GM12878 (cell line): ENCODE measurements around the gene NRP2. TPM values are rescaled to one million over a fixed set of nuclear protein-coding genes. Genes with fewer than 3 reads are reported as not detected.

Experiments used
- ATAC-seq: fragments of 200-7000 bp; cut with Tn5 transposase; 3 replicates; pipeline ENCODE4 v1.9.1; 2020; ENCODE audit warnings: mild to moderate bottlenecking, moderate library complexity
- BruUV-seq: library from RNA; stranded (reverse); fragments of 400-500 nt; replicated peaks from 2 replicates; lab custom pipeline; 2021; lab: Mats Ljungman, UMichigan
- CTCF ChIA-PET: fragments of 300-600 bp; sonication (Branson Sonifier 250); formaldehyde crosslinking; extraction: SDS; loops from one replicate; lab custom pipeline; 2021; ENCODE audit warnings: inconsistent platforms; lab: Yijun Ruan, JAX
- POLR2A ChIA-PET: fragments of 350-600 bp; formaldehyde crosslinking; extraction: SDS; loops from one replicate; lab custom pipeline; 2021; ENCODE audit warnings: inconsistent platforms; lab: Charles Lee
- RAD21 ChIA-PET: fragments of 300-600 bp; sonication (Branson Sonifier 250); formaldehyde crosslinking; loops from one replicate; lab custom pipeline; 2023; ENCODE audit warnings: antibody characterized with exemption; ENCODE audit not compliant: unreplicated experiment; lab: Charles Lee
- SMC1A ChIA-PET: fragments of 300-600 bp; sonication (Branson Sonifier 250); formaldehyde crosslinking; loops from one replicate; lab custom pipeline; 2023; ENCODE audit not compliant: unreplicated experiment, uncharacterized antibody; lab: Charles Lee
- DNase-seq: peaks from one replicate; pipeline ENCODE4 v3.0.0-alpha.2; 2011; ENCODE audit warnings: low read depth, low spot score
- FAIRE-seq: peaks from 3 replicates; lab custom pipeline; 2011; peaks lifted over from hg19 to GRCh38; lab: Jason Lieb, UNC
- H2AFZ ChIP-seq: 2 replicates; pipeline ENCODE4 v1.6.0; 2011; ENCODE audit warnings: low read depth, low read length, control low read depth; ENCODE audit not compliant: control insufficient read depth
- H3K27ac ChIP-seq: 2 replicates; pipeline ENCODE4 v1.5.1; 2011; ENCODE audit warnings: control low read depth; ENCODE audit not compliant: control insufficient read depth, insufficient read depth
- H3K27me3 ChIP-seq, 2 experiments: replicated peaks in 1 of 2; 2 replicates each; pipeline versions ENCODE4 v1.6.0 to v1.6.1; 2011; ENCODE audit warnings: low read length in 1 of 2; ENCODE audit not compliant: control insufficient read depth in 2 of 2, insufficient read depth in 2 of 2
- H3K36me3 ChIP-seq, 2 experiments: 2 replicates each; pipeline ENCODE4 v1.5.1; 2011; ENCODE audit warnings: low read length in 1 of 2; ENCODE audit not compliant: control insufficient read depth in 2 of 2, insufficient read depth in 2 of 2
- H3K4me1 ChIP-seq: 2 replicates; pipeline ENCODE4 v1.6.1; 2011; ENCODE audit warnings: mild to moderate bottlenecking, low read length, moderate library complexity, mixed read lengths; ENCODE audit not compliant: control insufficient read depth, insufficient read depth
- H3K4me2 ChIP-seq: 2 replicates; pipeline ENCODE4 v1.6.0; 2011; ENCODE audit warnings: control low read depth; ENCODE audit not compliant: control insufficient read depth, insufficient read depth
- H3K4me3 ChIP-seq: fragments of 200-600 bp; sonication (generic); 2 replicates; pipeline ENCODE4 v1.5.1; 2016
- H3K79me2 ChIP-seq: 2 replicates; pipeline ENCODE4 v1.6.0; 2011; ENCODE audit warnings: low read length; ENCODE audit not compliant: control insufficient read depth, insufficient read depth
- H3K9ac ChIP-seq: 2 replicates; pipeline ENCODE4 v1.8.0; 2011; ENCODE audit warnings: low read length, control low read depth, mixed read lengths; ENCODE audit not compliant: control insufficient read depth, insufficient read depth
- H3K9me3 ChIP-seq: replicated peaks from 3 replicates; pipeline ENCODE4 v1.5.1; 2011; ENCODE audit warnings: mild to moderate bottlenecking, low read length; ENCODE audit not compliant: control insufficient read depth, insufficient read depth
- H4K20me1 ChIP-seq: 2 replicates; pipeline ENCODE4 v1.6.0; 2011; ENCODE audit not compliant: control insufficient read depth, insufficient read depth
- ATF2 ChIP-seq: IDR thresholded peaks from 2 replicates; pipeline ENCODE4 v1.6.1; 2012; ENCODE audit warnings: low read length, inconsistent platforms
- CEBPB ChIP-seq, 2 experiments: fragments of 150-350 bp in 1 of 2; IDR thresholded peaks; 2 replicates each; pipeline ENCODE4 v1.6.1; 2012 to 2014; ENCODE audit warnings: low read depth in 2 of 2, low read length in 2 of 2, borderline replicate concordance in 1 of 2, inconsistent platforms in 1 of 2
- CHD1 ChIP-seq: IDR thresholded peaks from 2 replicates; pipeline ENCODE4 v1.6.1; 2012; ENCODE audit warnings: low read depth, low read length, improper control_type of control experiment
- IKZF2 ChIP-seq, 2 experiments: fragments of 450-650 bp; IDR thresholded peaks; 2 replicates each; pipeline ENCODE4 v1.6.1; 2017; ENCODE audit warnings: mild to moderate bottlenecking in 2 of 2, moderate library complexity in 2 of 2
- KLF5 ChIP-seq: fragments of 450-650 bp; IDR thresholded peaks from 2 replicates; pipeline ENCODE4 v1.6.1; 2014; ENCODE audit warnings: mild to moderate bottlenecking; ENCODE audit not compliant: partially characterized antibody
- PAX5 ChIP-seq: IDR thresholded peaks from 2 replicates; pipeline ENCODE4 v1.6.1; 2011; ENCODE audit warnings: low read depth, low read length, borderline replicate concordance
- POLR2A ChIP-seq: IDR thresholded peaks from 2 replicates; pipeline ENCODE4 v1.6.1; 2011; ENCODE audit warnings: low read depth, mild to moderate bottlenecking, low read length
- POLR2AphosphoS5 ChIP-seq: IDR thresholded peaks from 2 replicates; pipeline ENCODE4 v1.6.1; 2011; ENCODE audit warnings: mild to moderate bottlenecking, low read length, inconsistent platforms
- RAD21 ChIP-seq: IDR thresholded peaks from 2 replicates; pipeline ENCODE4 v1.6.1; 2011; ENCODE audit warnings: mild to moderate bottlenecking, low read depth, low read length, moderate library complexity; ENCODE audit not compliant: insufficient read depth
- RCOR1 ChIP-seq: conservative IDR thresholded peaks from 2 replicates; pipeline ENCODE4 v1.6.1; 2012; ENCODE audit warnings: low read depth, low read length, improper control_type of control experiment
- RELA ChIP-seq: fragments of 450-650 bp; IDR thresholded peaks from 2 replicates; pipeline ENCODE4 v1.8.0; 2014; ENCODE audit warnings: borderline replicate concordance; ENCODE audit not compliant: partially characterized antibody
- SIN3A ChIP-seq: IDR thresholded peaks from 2 replicates; pipeline ENCODE4 v1.6.1; 2012; ENCODE audit warnings: low read depth, low read length, improper control_type of control experiment
- STAT1 ChIP-seq: fragments of 450-650 bp; conservative IDR thresholded peaks from 2 replicates; pipeline ENCODE4 v1.6.1; 2014; ENCODE audit warnings: antibody characterized with exemption, mild to moderate bottlenecking
- ZBED1 ChIP-seq: IDR thresholded peaks from 2 replicates; pipeline ENCODE4 v1.6.1; 2016; ENCODE audit warnings: borderline replicate concordance
- ZNF622 ChIP-seq: fragments of 450-650 bp; IDR thresholded peaks from 2 replicates; pipeline ENCODE4 v1.6.1; 2017; ENCODE audit warnings: mild to moderate bottlenecking, inconsistent platforms
- ZNF687 ChIP-seq: fragments of 450-650 bp; IDR thresholded peaks from 2 replicates; pipeline ENCODE4 v1.6.1; 2017; ENCODE audit warnings: mild to moderate bottlenecking, moderate library complexity
- ZSCAN29 ChIP-seq: fragments of 450-650 bp; IDR thresholded peaks from 2 replicates; pipeline ENCODE4 v1.6.1; 2017; ENCODE audit warnings: mild to moderate bottlenecking, moderate library complexity
- WGBS: methylation state at CpG from one replicate; pipeline ENCODE4 v1.1.6; 2016; ENCODE audit warnings: low lambda C conversion rate; ENCODE audit not compliant: insufficient replicate concordance, insufficient coverage; ENCODE audit errors: missing lambda C conversion rate; 5-methylcytosine and 5-hydroxymethylcytosine counted together
- in situ Hi-C: fragments of 300-500 bp; cut with MboI; formaldehyde crosslinking; loops from 9 replicates; pipeline ENCODE4 v1.14.3; 2018; ENCODE audit warnings: mixed read lengths
- intact Hi-C: fragments of 100-400 bp; cut with micrococcal nuclease; formaldehyde crosslinking; loops from one replicate; pipeline ENCODE4 v1.14.2; 2022; ENCODE audit not compliant: unreplicated experiment
- polyA plus RNA-seq, 11 experiments: library from polyadenylated mRNA; depleted of rRNA in 4 of 11; unstranded in 6 of 11; stranded (reverse) in 5 of 11; fragments of >200 nt; fragmentation: Nextera tagmentation in 4 of 11; fragmentation: Illumina TruSeq in 1 of 11; extraction: Ambion mirVana in 4 of 11; extraction: Trizol in 1 of 11; gene quantifications; 1 replicate in 1 of 11; 2 replicates in 10 of 11; pipeline versions ENCODE4 v1.2.1 to v1.2.3, GENCODE V29; 2011 to 2016; ENCODE audit warnings: inconsistent platforms in 2 of 11, missing spikeins in 2 of 11, low read depth in 1 of 11
- total RNA-seq, 4 experiments: library from RNA; depleted of rRNA in 3 of 4; stranded (reverse); fragments of >200 nt in 3 of 4; fragmentation: Illumina TruSeq in 1 of 4; extraction: Trizol in 1 of 4; gene quantifications; 2 replicates each; pipeline versions ENCODE4 v1.2.1 to v1.2.3, GENCODE V29; 2013 to 2021

NRP2 gene
- total and polyA plus RNA-seq, 10 of the 15 experiments (the other 5 are each of a cell fraction or from before 2014, with no cell fraction given) = 0.06 to 1.2 (median 0.46) TPM

GRCh38 chr2:205781244-205781931 is 99.1 kb downstream of the NRP2 start:
- no peak overlapping the region for H3K27ac ChIP-seq
- RAD21 ChIA-PET = no interaction called here
- intact Hi-C loops = no loop called here
- H2AFZ ChIP-seq = no peak overlapping the region
- no peak overlapping the region for H3K4me2 ChIP-seq
- H3K79me2 ChIP-seq = no peaks in the 10 kb centered on the region
- no peaks in the 10 kb centered on the region; a peak in 2 of 4 replicates for H3K27me3 ChIP-seq
- no peaks in the 10 kb centered on the region for H3K9me3 ChIP-seq
- no peaks in the 10 kb centered on the region for H4K20me1 ChIP-seq
- in situ Hi-C loops = no loop called here
- POLR2A ChIA-PET = interaction anchor here (0.6 kb wide), 1 partner anchor 9 kb away, joined by 4 read pairs; no protein-coding TSS in a partner anchor
- FAIRE-seq (no peak), DNase-seq (no peak), ATAC-seq (no peak)
- H3K4me1 ChIP-seq = no peaks in the 10 kb centered on the region
- no peak overlapping the region for H3K4me3 ChIP-seq
- CTCF ChIA-PET = interaction anchor here (0.7 to 1.9 kb wide), 3 partner anchors 104 to 144 kb away, joined by 3 to 6 read pairs (median 4); no protein-coding TSS in a partner anchor
- WGBS = 25% methylated on average over 5 of the region's 5 CpGs
- H3K9ac ChIP-seq = no peak overlapping the region
- no peak for TF ChIP-seq POLR2A
- TF ChIP-seq SIN3A = no peak
- no peak for TF ChIP-seq RAD21
- no peak for TF ChIP-seq CEBPB (IDR thresholded peaks at IDR 0.05; ENCODE audit: borderline replicate concordance in 1 of 2, low read depth in 2 of 2, low read length in 2 of 2)
- no peak for TF ChIP-seq CHD1
- TF ChIP-seq ATF2 = no peak
- TF ChIP-seq ZNF622 = no peak
- no peak for TF ChIP-seq ZNF687
- TF ChIP-seq KLF5 = no peak
- no peak for TF ChIP-seq POLR2AphosphoS5
- no peak for TF ChIP-seq ZBED1
- TF ChIP-seq IKZF2 (IDR thresholded peaks at IDR 0.05) = no peak
- TF ChIP-seq ZSCAN29 = no peak
- TF ChIP-seq RELA = no peak
- no peak for TF ChIP-seq RCOR1
- no peak for TF ChIP-seq STAT1
- TF ChIP-seq PAX5 = no peak
- SMC1A ChIA-PET = no interaction called here
- no peaks in the 10 kb centered on the region for H3K36me3 ChIP-seq
- no TSS peak for BruUV-seq
